GM12865 (cell line): Measurements from ENCODE around the gene PTGER2.

Experiments
- DNase-seq: peaks from one replicate; pipeline ENCODE4 v3.0.0; 2010; ENCODE audit warnings: low read depth
- H3K4me3 ChIP-seq: 2 replicates; pipeline ENCODE4 v1.5.1; 2011; ENCODE audit warnings: mild to moderate bottlenecking, low read depth, low read length, control low read depth
- CTCF ChIP-seq: IDR thresholded peaks from 2 replicates; pipeline ENCODE4 v1.5.1; 2011; ENCODE audit warnings: low read length, control low read depth, low read depth, inconsistent platforms; ENCODE audit not compliant: insufficient read depth; ENCODE audit errors: missing control alignments

PTGER2 gene

GRCh38 chr14:52327374-52328226 lies 13.5 kb downstream of the PTGER2 start:
- TF ChIP-seq CTCF, result no peak
- peak; percentile 32 for DNase-seq
- H3K4me3 ChIP-seq, result no peak overlapping the region

GRCh38 chr14:52328276-52328675 lies 14.2 kb downstream of the PTGER2 start:
- no peak for DNase-seq
- no peak overlapping the region for H3K4me3 ChIP-seq
- TF ChIP-seq CTCF, result no peak

- peak; percentile 49 for DNase-seq
- no peak overlapping the region for H3K4me3 ChIP-seq
- no peak for TF ChIP-seq CTCF
These were observed 15.7 kb downstream of the PTGER2 start for GRCh38 chr14:52329678-52330369.

- no peak overlapping the region for H3K4me3 ChIP-seq
- no peak for TF ChIP-seq CTCF
- no peak for DNase-seq
These were observed 18.2 kb downstream of the PTGER2 start for GRCh38 chr14:52332269-52332668.

GRCh38 chr14:52333108-52333507 lies 19.0 kb downstream of the PTGER2 start:
- no peak for TF ChIP-seq CTCF
- no peak overlapping the region for H3K4me3 ChIP-seq
- DNase-seq, result no peak

- DNase-seq, result no peak
These were observed 19.9 kb downstream of the PTGER2 start for GRCh38 chr14:52333823-52334657.

More at GRCh38 chr14:52333823-52334657, 19.9 kb downstream of the PTGER2 start:
- no peak for TF ChIP-seq CTCF
- H3K4me3 ChIP-seq, result no peak overlapping the region
